Bronchial smooth muscle cell (primary cell): Measurements from ENCODE around the gene NACC2. TPM values are rescaled to one million over a fixed set of nuclear protein-coding genes. Genes with fewer than 3 reads are reported as not detected.

ENCODE experiments used
- total RNA-seq: library from RNA; depleted of rRNA; stranded (reverse); fragments of >200 nt; gene quantifications from 2 replicates; pipeline ENCODE4 v1.2.1, GENCODE V29; 2014

Gene NACC2
- 11.5 and 12.9 TPM in 2 replicates for total RNA-seq

GRCh38 chr9:136095070-136096058, at the start of gene NACC2:
TSS of gene NACC2 (minus strand) at chr9:136095289. CDS start at chr9:136050521, 44,768 bp downstream.

DNA sequence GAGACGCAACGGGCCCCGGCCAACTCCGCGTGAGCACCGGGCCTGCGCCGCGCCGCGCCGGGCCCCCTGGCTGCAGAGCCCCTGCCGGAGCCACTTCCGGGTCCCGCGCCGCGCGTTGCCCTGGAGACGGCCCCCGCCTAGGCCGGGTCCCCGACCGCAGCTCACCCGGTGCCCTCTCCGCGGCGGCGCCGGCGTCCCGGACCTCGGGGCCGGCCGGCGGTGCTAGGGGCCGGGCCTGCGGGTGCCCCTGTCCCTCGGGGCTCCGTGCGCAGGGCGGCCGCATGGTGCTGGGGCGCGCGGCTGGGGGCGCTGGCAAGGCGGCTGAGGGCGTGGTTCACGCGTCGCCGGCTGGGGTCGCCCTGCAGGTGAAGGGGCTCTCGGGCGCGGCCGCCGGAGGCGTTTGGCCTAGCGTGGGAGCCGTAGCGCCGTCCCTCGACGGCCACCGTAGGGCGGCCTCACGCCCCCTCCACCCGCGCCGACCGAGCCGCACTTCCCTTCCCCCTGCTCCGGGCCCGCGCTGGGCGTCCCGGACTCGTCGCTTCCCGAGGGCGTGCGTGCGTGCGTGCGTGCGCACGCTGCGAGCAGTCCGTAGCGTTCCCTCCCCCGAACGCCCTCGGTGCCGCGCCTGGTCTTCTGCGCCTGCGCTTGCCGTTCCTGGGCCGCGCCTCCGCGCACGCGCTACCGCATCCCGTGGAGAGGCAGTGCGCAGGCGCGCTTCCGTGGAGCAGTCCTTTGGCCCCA, 23.4 kb upstream of the NACC2 start, which contains the start of gene TMEM250:
Gene TMEM250, minus strand, starts transcription at position 556 of the 741 bp plus-strand sequence. CDS start 1,975 bp downstream, outside the sequence.

GRCh38 chr9:135961277-135961715, 133.8 kb downstream of the NACC2 start, which contains the start of gene UBAC1:
TSS of gene UBAC1 (minus strand) at chr9:135961373. CDS start at chr9:135961162, 211 bp downstream.

Other genes with a start within 250 kb of the NACC2 start
- gene CAMSAP1, start 187.7 kb downstream of the NACC2 start, total RNA-seq: 15.0 and 19.7 TPM in 2 replicates
- 31.3 and 36.7 TPM in 2 replicates for gene UBAC1, start 133.9 kb downstream of the NACC2 start, total RNA-seq
- gene TMEM250, start 23.6 kb upstream of the NACC2 start, total RNA-seq: 27.4 and 29.3 TPM in 2 replicates
- not detected in 2 replicates for gene LHX3, start 109.8 kb upstream of the NACC2 start, total RNA-seq
- 4.3 and 4.4 TPM in 2 replicates for gene QSOX2, start 150.5 kb upstream of the NACC2 start, total RNA-seq
- gene CCDC187, start 208.8 kb upstream of the NACC2 start, total RNA-seq: under 0.01 TPM in 2 replicates
- 70.9 and 79.5 TPM in 2 replicates for gene GPSM1, start 232.2 kb upstream of the NACC2 start, total RNA-seq